H1 (cell line): ENCODE results near the gene IRS1.

Experiments
- ATF2 ChIP-seq: IDR thresholded peaks from 2 replicates; pipeline ENCODE4 v1.6.1; 2012; ENCODE audit warnings: low read length, inconsistent platforms
- ATF3 ChIP-seq: IDR thresholded peaks from 2 replicates; pipeline ENCODE4 v1.6.1; 2011; ENCODE audit warnings: low read depth, mild to moderate bottlenecking, low read length; ENCODE audit not compliant: insufficient read depth
- CHD2 ChIP-seq: IDR thresholded peaks from 2 replicates; pipeline ENCODE4 v1.6.1; 2012; ENCODE audit warnings: low read length, improper control_type of control experiment
- EZH2 ChIP-seq: fragments of 200-600 bp; sonication (generic); IDR thresholded peaks from 2 replicates; pipeline ENCODE4 v1.7.1; 2012; ENCODE audit warnings: low read depth, mild to moderate bottlenecking, moderate library complexity, low read length, inconsistent platforms; ENCODE audit not compliant: severe bottlenecking
- POLR2A ChIP-seq, 2 experiments: IDR thresholded peaks; 1 replicate in 1 of 2; 2 replicates in 1 of 2; pipeline ENCODE4 v1.6.1; 2011; ENCODE audit warnings: low read depth in 2 of 2, low read length in 2 of 2, mild to moderate bottlenecking in 2 of 2; ENCODE audit errors: control extremely low read depth in 1 of 2
- POLR2AphosphoS5 ChIP-seq: IDR thresholded peaks from 2 replicates; pipeline ENCODE4 v1.6.1; 2011; ENCODE audit warnings: low read depth, low read length
- RAD21 ChIP-seq, 2 experiments: IDR thresholded peaks in 1 of 2; conservative IDR thresholded peaks in 1 of 2; 2 replicates each; pipeline ENCODE4 v1.6.1; 2011; ENCODE audit warnings: low read depth in 2 of 2, low read length in 2 of 2, improper control_type of control experiment in 1 of 2, inconsistent platforms in 1 of 2, mild to moderate bottlenecking in 1 of 2, moderate library complexity in 1 of 2
- SIX5 ChIP-seq: IDR thresholded peaks from 2 replicates; pipeline ENCODE4 v1.6.1; 2011; ENCODE audit warnings: mild to moderate bottlenecking, low read depth, low read length
- TF ChIP-seq, protein P1 (sequence below), 3 experiments: IDR thresholded peaks; 1 replicate in 2 of 3; 2 replicates in 1 of 3; pipeline versions ENCODE4 v1.5.1 to v1.6.1; 2011; ENCODE audit warnings: low read length in 3 of 3, mild to moderate bottlenecking in 3 of 3, inconsistent platforms in 2 of 3, low read depth in 1 of 3, moderate library complexity in 1 of 3; ENCODE audit not compliant: insufficient read depth in 1 of 3; ENCODE audit errors: control extremely low read depth in 1 of 3

DNA sequence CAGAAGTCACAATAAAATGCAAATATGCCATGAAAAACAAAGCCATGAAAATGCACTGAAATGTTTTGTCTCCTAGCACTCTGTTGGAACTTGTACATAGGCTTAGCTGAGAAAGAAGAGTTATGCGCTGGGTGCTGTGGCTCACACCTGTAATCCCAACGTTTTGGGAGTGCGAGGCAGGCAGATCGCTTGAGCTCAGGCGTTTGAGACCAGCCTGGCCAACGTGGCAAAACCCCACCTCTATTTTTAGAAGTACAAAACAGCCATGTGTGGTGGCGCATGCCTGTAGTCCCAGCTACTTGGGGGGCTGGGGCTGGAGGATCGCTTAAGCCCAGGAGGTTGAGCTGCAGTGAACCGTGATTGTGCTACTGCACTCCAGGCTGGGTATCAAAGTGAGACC is 39.9 kb downstream of the IRS1 start:
- TF ChIP-seq, protein P1, sequence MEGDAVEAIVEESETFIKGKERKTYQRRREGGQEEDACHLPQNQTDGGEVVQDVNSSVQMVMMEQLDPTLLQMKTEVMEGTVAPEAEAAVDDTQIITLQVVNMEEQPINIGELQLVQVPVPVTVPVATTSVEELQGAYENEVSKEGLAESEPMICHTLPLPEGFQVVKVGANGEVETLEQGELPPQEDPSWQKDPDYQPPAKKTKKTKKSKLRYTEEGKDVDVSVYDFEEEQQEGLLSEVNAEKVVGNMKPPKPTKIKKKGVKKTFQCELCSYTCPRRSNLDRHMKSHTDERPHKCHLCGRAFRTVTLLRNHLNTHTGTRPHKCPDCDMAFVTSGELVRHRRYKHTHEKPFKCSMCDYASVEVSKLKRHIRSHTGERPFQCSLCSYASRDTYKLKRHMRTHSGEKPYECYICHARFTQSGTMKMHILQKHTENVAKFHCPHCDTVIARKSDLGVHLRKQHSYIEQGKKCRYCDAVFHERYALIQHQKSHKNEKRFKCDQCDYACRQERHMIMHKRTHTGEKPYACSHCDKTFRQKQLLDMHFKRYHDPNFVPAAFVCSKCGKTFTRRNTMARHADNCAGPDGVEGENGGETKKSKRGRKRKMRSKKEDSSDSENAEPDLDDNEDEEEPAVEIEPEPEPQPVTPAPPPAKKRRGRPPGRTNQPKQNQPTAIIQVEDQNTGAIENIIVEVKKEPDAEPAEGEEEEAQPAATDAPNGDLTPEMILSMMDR (IDR thresholded peaks at IDR 0.05; ENCODE audit: control extremely low read depth in 1 of 3, insufficient read depth in 1 of 3, low read depth in 1 of 3, low read length in 3 of 3) = no peak
- TF ChIP-seq SIX5 = no peak
- no peak for TF ChIP-seq EZH2
- TF ChIP-seq RAD21 (IDR thresholded peaks at IDR 0.05 in 1 of 2, conservative IDR thresholded peaks at IDR 0.05 in 1 of 2; ENCODE audit: low read depth in 2 of 2, low read length in 2 of 2) = no peak
- no peak for TF ChIP-seq POLR2A (IDR thresholded peaks at IDR 0.05; ENCODE audit: control extremely low read depth in 1 of 2, low read depth in 2 of 2, low read length in 2 of 2)
- TF ChIP-seq ATF2 = no peak
- no peak for TF ChIP-seq CHD2
- no peak for TF ChIP-seq ATF3
- no peak for TF ChIP-seq POLR2AphosphoS5
